ENCODE measurements around the gene SMOC1.

DNA sequence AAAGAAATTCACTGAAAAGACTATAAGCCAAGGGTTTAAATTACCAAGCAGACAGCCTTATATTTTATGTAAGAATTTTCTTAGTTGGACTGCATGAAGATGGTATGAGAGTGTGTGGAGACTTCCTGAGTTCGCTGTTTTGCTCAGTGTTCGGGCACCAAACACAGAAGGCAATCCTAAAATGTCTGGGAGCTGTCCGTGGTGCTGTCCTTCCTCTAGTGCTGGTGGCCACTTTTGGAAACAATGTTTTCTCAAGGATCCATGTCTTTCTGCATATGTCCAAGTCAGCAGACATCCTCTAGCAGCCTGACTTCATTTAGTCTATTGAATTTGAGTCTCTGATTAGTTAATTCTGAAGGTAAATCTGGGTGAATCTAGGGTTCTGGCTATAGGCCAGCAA lies 173.8 kb downstream of the SMOC1 start:
- TF ChIP-seq SUZ12 (IDR thresholded peaks at IDR 0.05; ENCODE audit: extremely low read depth, insufficient read depth, insufficient read length) (no peak), YY1 (IDR thresholded peaks at IDR 0.05; ENCODE audit: insufficient read depth, insufficient read length) (no peak)
